ENCODE results near the gene ZCCHC24.
"Not testable (repeated sequence)": the region's sequence is repeated elsewhere in the genome, so short reads cannot be mapped to it uniquely, and the experiment has no call there.

GRCh38 chr10:79337783-79338469 lies 107.5 kb downstream of the ZCCHC24 start:
- TF ChIP-seq, protein P1, sequence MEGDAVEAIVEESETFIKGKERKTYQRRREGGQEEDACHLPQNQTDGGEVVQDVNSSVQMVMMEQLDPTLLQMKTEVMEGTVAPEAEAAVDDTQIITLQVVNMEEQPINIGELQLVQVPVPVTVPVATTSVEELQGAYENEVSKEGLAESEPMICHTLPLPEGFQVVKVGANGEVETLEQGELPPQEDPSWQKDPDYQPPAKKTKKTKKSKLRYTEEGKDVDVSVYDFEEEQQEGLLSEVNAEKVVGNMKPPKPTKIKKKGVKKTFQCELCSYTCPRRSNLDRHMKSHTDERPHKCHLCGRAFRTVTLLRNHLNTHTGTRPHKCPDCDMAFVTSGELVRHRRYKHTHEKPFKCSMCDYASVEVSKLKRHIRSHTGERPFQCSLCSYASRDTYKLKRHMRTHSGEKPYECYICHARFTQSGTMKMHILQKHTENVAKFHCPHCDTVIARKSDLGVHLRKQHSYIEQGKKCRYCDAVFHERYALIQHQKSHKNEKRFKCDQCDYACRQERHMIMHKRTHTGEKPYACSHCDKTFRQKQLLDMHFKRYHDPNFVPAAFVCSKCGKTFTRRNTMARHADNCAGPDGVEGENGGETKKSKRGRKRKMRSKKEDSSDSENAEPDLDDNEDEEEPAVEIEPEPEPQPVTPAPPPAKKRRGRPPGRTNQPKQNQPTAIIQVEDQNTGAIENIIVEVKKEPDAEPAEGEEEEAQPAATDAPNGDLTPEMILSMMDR (IDR thresholded peaks at IDR 0.05) = not testable (repeated sequence)
- TF ChIP-seq POLR2A (IDR thresholded peaks at IDR 0.05) = not testable (repeated sequence)
